Dermis microvascular lymphatic vessel endothelial cell (primary cell): ENCODE results near the gene SPRY1. TPM values are rescaled to one million over a fixed set of nuclear protein-coding genes. Genes with fewer than 3 reads are reported as not detected.

Experiments
- DNase-seq, 2 donors: peaks; one replicate each; pipeline versions ENCODE4 v3.0.0 to v3.0.0-alpha.2; 2010; ENCODE audit warnings: low read depth in 2 of 2
- total RNA-seq: library from RNA; depleted of rRNA; stranded (reverse); fragments of >200 nt; gene quantifications from 2 replicates; pipeline ENCODE4 v1.2.1, GENCODE V29; 2014

Gene SPRY1
- total RNA-seq = 20.4 and 29.7 TPM in 2 replicates

GRCh38 chr4:123396307-123397143, at the start of gene SPRY1:
Gene SPRY1 (plus strand): TSS chr4:123396795. CDS start chr4:123401592, 4,797 bp downstream.
- DNase-seq = peak; percentile 87 to 93

GRCh38 chr4:123346951-123347350, 49.6 kb upstream of the SPRY1 start:
- DNase-seq = no peak

- no peak for DNase-seq
These were observed 47.6 kb upstream of the SPRY1 start for GRCh38 chr4:123348946-123349345.

- DNase-seq = no peak
These were observed 47.0 kb upstream of the SPRY1 start for GRCh38 chr4:123349421-123350190.

- DNase-seq = peak in 1 of 2 donors; percentile 48
These were observed 46.4 kb upstream of the SPRY1 start for GRCh38 chr4:123350191-123350544.

GRCh38 chr4:123350726-123351125, 45.9 kb upstream of the SPRY1 start:
- DNase-seq = no peak

- no peak for DNase-seq
These were observed 44.9 kb upstream of the SPRY1 start for GRCh38 chr4:123351713-123352112.

GRCh38 chr4:123352240-123352945, 44.2 kb upstream of the SPRY1 start:
- peak; percentile 36 to 64 for DNase-seq

GRCh38 chr4:123352966-123353365, 43.6 kb upstream of the SPRY1 start:
- DNase-seq = no peak

- peak; percentile 70 to 71 for DNase-seq
These were observed 42.9 kb upstream of the SPRY1 start for GRCh38 chr4:123353656-123354055.

GRCh38 chr4:123354701-123355100, 41.9 kb upstream of the SPRY1 start:
- DNase-seq = no peak

- DNase-seq = no peak
These were observed 39.7 kb upstream of the SPRY1 start for GRCh38 chr4:123356921-123357320.

GRCh38 chr4:123359449-123360315, 36.9 kb upstream of the SPRY1 start:
- no peak for DNase-seq

- peak; percentile 34 to 91 for DNase-seq
These were observed 35.3 kb upstream of the SPRY1 start for GRCh38 chr4:123361195-123361861.

- DNase-seq = no peak
These were observed 34.5 kb upstream of the SPRY1 start for GRCh38 chr4:123362103-123362502.

GRCh38 chr4:123363729-123364128, 32.9 kb upstream of the SPRY1 start:
- DNase-seq = no peak

- DNase-seq = no peak
These were observed 31.7 kb upstream of the SPRY1 start for GRCh38 chr4:123364906-123365305.

GRCh38 chr4:123365412-123365811, 31.2 kb upstream of the SPRY1 start:
- DNase-seq = no peak

- DNase-seq = no peak
These were observed 30.3 kb upstream of the SPRY1 start for GRCh38 chr4:123366144-123366748.

- no peak for DNase-seq
These were observed 17.8 kb upstream of the SPRY1 start for GRCh38 chr4:123378794-123379193.
